Measurements from ENCODE around the gene HCN4.
"Not testable (repeated sequence)": the region's sequence is repeated elsewhere in the genome, so short reads cannot be mapped to it uniquely, and the experiment has no call there.

The HCN4 gene

GRCh38 chr15:73319460-73320245 lies 49.1 kb downstream of the HCN4 start:
- DNase-seq (ENCODE audit: low read depth, low spot score) = no peak
- no CpG with 5 or more reads among the region's 8 CpGs for WGBS (ENCODE audit: insufficient coverage, insufficient read length)
- Histone ChIP-seq H3K27me3 (ENCODE audit: control insufficient read depth, insufficient read depth, low read length) (no peaks in the 10 kb centered on the region), H3K27ac (ENCODE audit: low read length) (no peak overlapping the region), H3K4me3 (ENCODE audit: low read length) (no peak overlapping the region), H3K36me3 (ENCODE audit: control insufficient read depth, insufficient read depth, low read length) (peaks cover 6% of the 10 kb centered on the region), H3K9me3 (ENCODE audit: control insufficient read depth, insufficient read depth, low read length) (no peaks in the 10 kb centered on the region), H3K4me1 (ENCODE audit: control insufficient read depth, insufficient read depth, low read length) (no peaks in the 10 kb centered on the region; the same call in 1 of the 2 replicates)

GRCh38 chr15:73318463-73319351 lies 50.1 kb downstream of the HCN4 start:
- Histone ChIP-seq H3K27ac (ENCODE audit: low read length) (no peak overlapping the region), H3K4me1 (ENCODE audit: control insufficient read depth, insufficient read depth, low read length) (no peaks in the 10 kb centered on the region; the same call in 1 of the 2 replicates), H3K4me3 (ENCODE audit: low read length) (no peak overlapping the region), H3K27me3 (ENCODE audit: control insufficient read depth, insufficient read depth, low read length) (no peaks in the 10 kb centered on the region), H3K36me3 (ENCODE audit: control insufficient read depth, insufficient read depth, low read length) (peaks cover 5% of the 10 kb centered on the region), H3K9me3 (ENCODE audit: control insufficient read depth, insufficient read depth, low read length) (no peaks in the 10 kb centered on the region)
- no peak for DNase-seq (ENCODE audit: low read depth, low spot score)
- no CpG with 5 or more reads among the region's 42 CpGs for WGBS (ENCODE audit: insufficient coverage, insufficient read length)

GRCh38 chr15:73317651-73318462 lies 50.9 kb downstream of the HCN4 start:
- DNase-seq (ENCODE audit: low read depth, low spot score) = no peak
- H3K4me1 ChIP-seq (ENCODE audit: control insufficient read depth, insufficient read depth, low read length) = no peaks in the 10 kb centered on the region; the same call in 1 of the 2 replicates
- no peaks in the 10 kb centered on the region for H3K36me3 ChIP-seq (ENCODE audit: control insufficient read depth, insufficient read depth, low read length)
- H3K9me3 ChIP-seq (ENCODE audit: control insufficient read depth, insufficient read depth, low read length) = no peaks in the 10 kb centered on the region
- no peak overlapping the region for H3K27ac ChIP-seq (ENCODE audit: low read length)
- H3K4me3 ChIP-seq (ENCODE audit: low read length) = no peak overlapping the region
- H3K27me3 ChIP-seq (ENCODE audit: control insufficient read depth, insufficient read depth, low read length) = no peaks in the 10 kb centered on the region
- no CpG with 5 or more reads among the region's 16 CpGs for WGBS (ENCODE audit: insufficient coverage, insufficient read length)

GRCh38 chr15:73313861-73314260 lies 54.9 kb downstream of the HCN4 start:
- H3K36me3 ChIP-seq (ENCODE audit: control insufficient read depth, insufficient read depth, low read length) = no peaks in the 10 kb centered on the region
- H3K9me3 ChIP-seq (ENCODE audit: control insufficient read depth, insufficient read depth, low read length) = no peaks in the 10 kb centered on the region
- H3K4me1 ChIP-seq (ENCODE audit: control insufficient read depth, insufficient read depth, low read length) = no peaks in the 10 kb centered on the region
- H3K27me3 ChIP-seq (ENCODE audit: control insufficient read depth, insufficient read depth, low read length) = no peaks in the 10 kb centered on the region
- DNase-seq (ENCODE audit: low read depth, low spot score) = no peak
- no CpG with 5 or more reads among the region's 2 CpGs for WGBS (ENCODE audit: insufficient coverage, insufficient read length)
- no peak overlapping the region for H3K4me3 ChIP-seq (ENCODE audit: low read length)
- H3K27ac ChIP-seq (ENCODE audit: low read length) = no peak overlapping the region

GRCh38 chr15:73308305-73308704 lies 60.5 kb downstream of the HCN4 start:
- H3K27me3 ChIP-seq (ENCODE audit: control insufficient read depth, insufficient read depth, low read length) = no peaks in the 10 kb centered on the region
- H3K27ac ChIP-seq (ENCODE audit: low read length) = no peak overlapping the region
- H3K4me3 ChIP-seq (ENCODE audit: low read length) = no peak overlapping the region
- no peak for DNase-seq (ENCODE audit: low read depth, low spot score)
- H3K4me1 ChIP-seq (ENCODE audit: control insufficient read depth, insufficient read depth, low read length) = no peaks in the 10 kb centered on the region
- no peaks in the 10 kb centered on the region for H3K36me3 ChIP-seq (ENCODE audit: control insufficient read depth, insufficient read depth, low read length)
- no peaks in the 10 kb centered on the region for H3K9me3 ChIP-seq (ENCODE audit: control insufficient read depth, insufficient read depth, low read length)
- no CpG with 5 or more reads among the region's 8 CpGs for WGBS (ENCODE audit: insufficient coverage, insufficient read length)

GRCh38 chr15:73305331-73306211 lies 63.2 kb downstream of the HCN4 start:
- DNase-seq (ENCODE audit: low read depth, low spot score) = no peak
- Histone ChIP-seq H3K36me3 (ENCODE audit: control insufficient read depth, insufficient read depth, low read length) (peaks cover 5% of the 10 kb centered on the region; the same call in 1 of the 2 replicates), H3K27ac (ENCODE audit: low read length) (no peak overlapping the region), H3K4me1 (ENCODE audit: control insufficient read depth, insufficient read depth, low read length) (no peaks in the 10 kb centered on the region), H3K4me3 (ENCODE audit: low read length) (no peak overlapping the region), H3K27me3 (ENCODE audit: control insufficient read depth, insufficient read depth, low read length) (no peaks in the 10 kb centered on the region), H3K9me3 (ENCODE audit: control insufficient read depth, insufficient read depth, low read length) (no peaks in the 10 kb centered on the region)
- no CpG with 5 or more reads among the region's 12 CpGs for WGBS (ENCODE audit: insufficient coverage, insufficient read length)

GRCh38 chr15:73303636-73304035 lies 65.1 kb downstream of the HCN4 start:
- no peak overlapping the region for H3K4me3 ChIP-seq (ENCODE audit: low read length)
- no peak overlapping the region for H3K27ac ChIP-seq (ENCODE audit: low read length)
- peaks cover 5% of the 10 kb centered on the region; the same call in 1 of the 2 replicates for H3K36me3 ChIP-seq (ENCODE audit: control insufficient read depth, insufficient read depth, low read length)
- no CpG with 5 or more reads among the region's 5 CpGs for WGBS (ENCODE audit: insufficient coverage, insufficient read length)
- no peaks in the 10 kb centered on the region for H3K27me3 ChIP-seq (ENCODE audit: control insufficient read depth, insufficient read depth, low read length)
- H3K4me1 ChIP-seq (ENCODE audit: control insufficient read depth, insufficient read depth, low read length) = no peaks in the 10 kb centered on the region
- no peak for DNase-seq (ENCODE audit: low read depth, low spot score)
- H3K9me3 ChIP-seq (ENCODE audit: control insufficient read depth, insufficient read depth, low read length) = no peaks in the 10 kb centered on the region

GRCh38 chr15:73300286-73300685 lies 68.5 kb downstream of the HCN4 start:
- not testable (repeated sequence) for H3K27ac ChIP-seq (ENCODE audit: low read length); H3K4me1 ChIP-seq (ENCODE audit: control insufficient read depth, insufficient read depth, low read length); H3K4me3 ChIP-seq (ENCODE audit: low read length); H3K27me3 ChIP-seq (ENCODE audit: control insufficient read depth, insufficient read depth, low read length); DNase-seq (ENCODE audit: low read depth, low spot score); H3K9me3 ChIP-seq (ENCODE audit: control insufficient read depth, insufficient read depth, low read length)
- no CpG with 5 or more reads among the region's 11 CpGs for WGBS (ENCODE audit: insufficient coverage, insufficient read length)
- peaks cover 10% of the 10 kb centered on the region; the same call in 1 of the 2 replicates for H3K36me3 ChIP-seq (ENCODE audit: control insufficient read depth, insufficient read depth, low read length)

- Histone ChIP-seq H3K4me1 (ENCODE audit: control insufficient read depth, insufficient read depth, low read length) (no peaks in the 10 kb centered on the region), H3K27me3 (ENCODE audit: control insufficient read depth, insufficient read depth, low read length) (no peaks in the 10 kb centered on the region), H3K27ac (ENCODE audit: low read length) (no peak overlapping the region), H3K9me3 (ENCODE audit: control insufficient read depth, insufficient read depth, low read length) (no peaks in the 10 kb centered on the region), H3K36me3 (ENCODE audit: control insufficient read depth, insufficient read depth, low read length) (peaks cover 10% of the 10 kb centered on the region; the same call in 1 of the 2 replicates), H3K4me3 (ENCODE audit: low read length) (no peak overlapping the region)
- no CpG with 5 or more reads among the region's 7 CpGs for WGBS (ENCODE audit: insufficient coverage, insufficient read length)
- no peak for DNase-seq (ENCODE audit: low read depth, low spot score)
Measured at GRCh38 chr15:73298522-73299245, 70.1 kb downstream of the HCN4 start.
